GM19468 (cell line): ENCODE results near the gene CTSL.
"Not testable (repeated sequence)": the region's sequence is repeated elsewhere in the genome, so short reads cannot be mapped to it uniquely, and the experiment has no call there.

Experiments
- ATAC-seq: cut with Tn5 transposase; IDR thresholded peaks from one replicate; pipeline ENCODE4 v1.9.1; 2021; ENCODE audit warnings: mild to moderate bottlenecking, moderate library complexity, moderate number of reproducible peaks; ENCODE audit not compliant: unreplicated experiment; ENCODE audit errors: extremely low read depth

Gene CTSL

GRCh38 chr9:87749335-87750035, 23.6 kb downstream of the CTSL start:
- no peak for ATAC-seq

GRCh38 chr9:87750726-87751125, 24.8 kb downstream of the CTSL start:
- no peak for ATAC-seq

GRCh38 chr9:87751423-87751822, 25.5 kb downstream of the CTSL start:
- no peak for ATAC-seq

GRCh38 chr9:87751868-87752267, 25.9 kb downstream of the CTSL start:
- ATAC-seq: no peak

GRCh38 chr9:87753313-87753712, 27.4 kb downstream of the CTSL start:
- ATAC-seq: no peak

- ATAC-seq: not testable (repeated sequence)
These were observed 32.4 kb downstream of the CTSL start for GRCh38 chr9:87758330-87758729.

- ATAC-seq: not testable (repeated sequence)
These were observed 34.1 kb downstream of the CTSL start for GRCh38 chr9:87759980-87760379.

GRCh38 chr9:87760529-87760928, 34.6 kb downstream of the CTSL start:
- no peak for ATAC-seq

GRCh38 chr9:87763286-87763685, 37.4 kb downstream of the CTSL start:
- no peak for ATAC-seq

- ATAC-seq: no peak
These were observed 39.6 kb downstream of the CTSL start for GRCh38 chr9:87765521-87765920.

- ATAC-seq: no peak
These were observed 40.8 kb downstream of the CTSL start for GRCh38 chr9:87766697-87767096.

GRCh38 chr9:87770616-87771315, 44.8 kb downstream of the CTSL start:
- ATAC-seq: no peak

- no peak for ATAC-seq
These were observed 45.5 kb downstream of the CTSL start for GRCh38 chr9:87771316-87772006.

GRCh38 chr9:87776481-87777379, 50.8 kb downstream of the CTSL start:
- no peak for ATAC-seq

- ATAC-seq: no peak
These were observed 53.1 kb downstream of the CTSL start for GRCh38 chr9:87778996-87779395.
